A549 (cell line): ENCODE measurements around the gene RAD23B.

ENCODE experiments used
- CHD4 ChIP-seq: fragments of 200-600 bp; sonication (generic); IDR thresholded peaks from 2 replicates; pipeline ENCODE4 v1.6.1; 2016; ENCODE audit warnings: antibody characterized with exemption, mild to moderate bottlenecking, borderline replicate concordance
- CTCF ChIP-seq: fragments of >200 bp; sonication (Bioruptor Twin); formaldehyde crosslinking; IDR thresholded peaks from 3 replicates; pipeline ENCODE4 v1.5.1; 2016
- ELK1 ChIP-seq: fragments of 150-350 bp; IDR thresholded peaks from 2 replicates; pipeline ENCODE4 v1.6.1; 2014; ENCODE audit warnings: low read depth, mild to moderate bottlenecking, low read length
- ZSCAN20 ChIP-seq: fragments of 250-450 bp; sonication (Bioruptor Pico); IDR thresholded peaks from 2 replicates; pipeline ENCODE4 v1.8.0; 2022; ENCODE audit warnings: mild to moderate bottlenecking, moderate library complexity

- TF ChIP-seq CTCF (no peak), CHD4 (no peak), ELK1 (no peak), ZSCAN20 (CRISPR knock-in tag) (no peak)
Measured at GRCh38 chr9:107306308-107306707, 23.2 kb downstream of the RAD23B start.
